IPS-11a (cell line): ENCODE measurements around the gene P4HA2.
A peak's percentile ranks its signal among the peaks of the same experiment; 100 is the strongest.

Experiments used
- H3K4me3 ChIP-seq: one replicate; pipeline ENCODE4 v1.5.1; 2013; ENCODE audit warnings: low read depth, low read length, control low read depth

Gene P4HA2

GRCh38 chr5:132227485-132228240 lies at the start of gene P4HA2:
Gene P4HA2, minus strand, starts transcription at chr5:132227853. Its CDS starts 9,227 bp downstream, at chr5:132218626.
- H3K4me3 ChIP-seq: peak within 1 kb of the TSS; percentile 53

- no peak overlapping the region for H3K4me3 ChIP-seq
These were observed 49.6 kb upstream of the P4HA2 start for GRCh38 chr5:132277256-132277655.

GRCh38 chr5:132275367-132276220 lies 47.9 kb upstream of the P4HA2 start:
- H3K4me3 ChIP-seq: no peak overlapping the region

GRCh38 chr5:132274050-132274792 lies 46.6 kb upstream of the P4HA2 start:
- no peak overlapping the region for H3K4me3 ChIP-seq

GRCh38 chr5:132273631-132274030 lies 46.0 kb upstream of the P4HA2 start:
- no peak overlapping the region for H3K4me3 ChIP-seq

GRCh38 chr5:132272311-132273210 lies 44.9 kb upstream of the P4HA2 start:
- H3K4me3 ChIP-seq: no peak overlapping the region

GRCh38 chr5:132271251-132272246 lies 43.9 kb upstream of the P4HA2 start:
- H3K4me3 ChIP-seq: no peak overlapping the region

- no peak overlapping the region for H3K4me3 ChIP-seq
These were observed 43.1 kb upstream of the P4HA2 start for GRCh38 chr5:132270706-132271105.

GRCh38 chr5:132270335-132270665 lies 42.6 kb upstream of the P4HA2 start:
- no peak overlapping the region for H3K4me3 ChIP-seq

- no peak overlapping the region for H3K4me3 ChIP-seq
These were observed 42.1 kb upstream of the P4HA2 start for GRCh38 chr5:132269635-132270334.

GRCh38 chr5:132268769-132269551 lies 41.3 kb upstream of the P4HA2 start:
- H3K4me3 ChIP-seq: no peak overlapping the region

- H3K4me3 ChIP-seq: no peak overlapping the region
These were observed 40.5 kb upstream of the P4HA2 start for GRCh38 chr5:132267931-132268768.

- H3K4me3 ChIP-seq: no peak overlapping the region
These were observed 39.6 kb upstream of the P4HA2 start for GRCh38 chr5:132267166-132267739.

- no peak overlapping the region for H3K4me3 ChIP-seq
These were observed 39.1 kb upstream of the P4HA2 start for GRCh38 chr5:132266836-132267160.

GRCh38 chr5:132266031-132266835 lies 38.6 kb upstream of the P4HA2 start:
- no peak overlapping the region for H3K4me3 ChIP-seq
